NCI-H1105 treated with DMSO at 0.1 percent for 48 hours (cell line): ENCODE results near the gene DRC7.
"Not testable (repeated sequence)": the region's sequence is repeated elsewhere in the genome, so short reads cannot be mapped to it uniquely, and the experiment has no call there.

ENCODE experiments used
- DNase-seq: peaks from one replicate; lab custom pipeline; 2025; lab: John Stamatoyannopoulos, UW

Gene DRC7

GRCh38 chr16:57694231-57694724 lies 328 bp upstream of the DRC7 start:
- DNase-seq = no peak

GRCh38 chr16:57695680-57696069 lies 1.1 kb downstream of the DRC7 start:
- no peak for DNase-seq

DNA sequence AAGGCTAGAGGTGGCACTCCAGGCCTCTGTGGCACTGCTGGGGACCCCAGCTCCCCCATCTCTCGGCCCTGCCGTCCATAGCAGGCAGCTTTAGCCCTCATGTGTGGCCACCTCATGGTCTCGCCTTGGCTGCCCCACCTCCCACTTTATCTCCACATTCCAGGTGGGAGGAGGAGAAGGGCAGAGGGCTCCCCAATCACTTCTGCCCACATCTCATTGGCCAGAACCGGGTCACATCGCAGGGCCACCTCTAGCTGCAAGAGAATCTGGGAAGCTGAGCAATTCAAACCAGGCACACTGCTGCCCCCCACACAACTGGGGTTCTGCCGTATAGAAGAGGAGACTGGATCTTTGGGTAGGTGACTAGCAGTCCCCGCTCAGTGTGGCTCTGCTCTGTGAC lies 1.6 kb downstream of the DRC7 start:
- no peak for DNase-seq

GRCh38 chr16:57697896-57698537 lies 3.4 kb downstream of the DRC7 start:
- no peak for DNase-seq

- DNase-seq = no peak
Measured at GRCh38 chr16:57698812-57699405, 4.3 kb downstream of the DRC7 start.

GRCh38 chr16:57699481-57699880 lies 4.9 kb downstream of the DRC7 start:
- DNase-seq = no peak

GRCh38 chr16:57699899-57700298 lies 5.3 kb downstream of the DRC7 start:
- no peak for DNase-seq

GRCh38 chr16:57700781-57701551 lies 6.4 kb downstream of the DRC7 start:
- DNase-seq = no peak

GRCh38 chr16:57701759-57702371 lies 7.3 kb downstream of the DRC7 start:
- DNase-seq = no peak

- DNase-seq = no peak
Measured at GRCh38 chr16:57703416-57704010, 8.9 kb downstream of the DRC7 start.

- no peak for DNase-seq
Measured at GRCh38 chr16:57704011-57704904, 9.7 kb downstream of the DRC7 start.

- DNase-seq = no peak
Measured at GRCh38 chr16:57704905-57705852, 10.6 kb downstream of the DRC7 start.

DNA sequence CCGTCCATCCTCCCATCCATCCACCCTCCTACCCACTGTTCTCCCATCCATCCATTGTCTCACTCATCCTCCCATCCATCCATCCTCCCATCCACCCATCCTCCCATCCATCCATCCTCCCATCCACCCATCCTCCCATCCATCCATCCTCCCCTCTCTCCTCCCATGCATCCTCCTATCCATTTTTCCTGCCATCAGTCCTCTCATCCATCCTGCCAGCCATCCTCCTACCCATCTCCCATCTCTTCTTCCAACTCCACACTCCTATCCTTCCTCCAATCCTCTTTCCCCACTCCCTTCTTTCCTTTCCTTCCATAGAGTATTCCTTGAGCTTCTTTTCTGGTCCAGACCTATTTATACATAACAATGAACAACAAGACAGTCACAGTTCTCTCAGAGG lies 12.1 kb downstream of the DRC7 start:
- no peak for DNase-seq

DNA sequence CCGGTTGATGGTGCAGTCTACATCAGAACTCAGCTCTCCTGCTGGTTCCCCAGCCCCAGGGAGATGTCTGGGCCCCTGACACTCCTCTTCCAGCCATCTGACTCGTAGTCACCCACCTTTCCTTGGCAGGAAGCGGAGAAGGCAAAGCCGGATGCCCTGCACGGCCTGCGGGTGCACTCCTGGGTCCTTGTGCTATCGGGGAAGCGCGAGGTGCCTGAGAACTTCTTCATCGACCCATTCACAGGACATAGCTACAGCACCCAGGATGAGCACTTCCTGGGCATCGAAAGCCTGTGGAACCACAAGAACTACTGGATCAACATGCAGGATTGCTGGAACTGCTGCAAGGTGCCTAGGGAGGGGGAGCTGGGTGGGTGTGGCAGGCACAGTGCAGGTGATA lies 12.7 kb downstream of the DRC7 start:
- DNase-seq = no peak

GRCh38 chr16:57708168-57708567 lies 13.6 kb downstream of the DRC7 start:
- no peak for DNase-seq

DNA sequence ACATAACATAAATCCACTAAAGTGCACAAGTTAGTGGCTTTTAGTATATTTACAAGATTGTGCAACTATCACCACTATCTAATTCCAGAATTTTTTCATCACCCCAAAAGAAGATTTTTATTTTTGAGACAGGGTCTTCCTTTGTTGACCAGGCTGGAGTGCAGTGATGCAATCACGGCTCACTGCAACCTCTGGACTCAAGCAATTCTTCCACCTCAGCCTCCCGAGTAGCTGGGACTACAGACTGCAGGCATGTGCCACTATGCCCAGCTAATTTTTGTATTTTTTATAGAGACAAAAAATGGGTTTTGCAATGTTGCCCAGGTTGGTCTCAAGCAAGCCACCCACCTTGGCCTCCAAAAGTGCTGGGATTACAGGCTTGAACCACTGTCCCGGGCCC lies 15.1 kb downstream of the DRC7 start:
- no peak for DNase-seq

DNA sequence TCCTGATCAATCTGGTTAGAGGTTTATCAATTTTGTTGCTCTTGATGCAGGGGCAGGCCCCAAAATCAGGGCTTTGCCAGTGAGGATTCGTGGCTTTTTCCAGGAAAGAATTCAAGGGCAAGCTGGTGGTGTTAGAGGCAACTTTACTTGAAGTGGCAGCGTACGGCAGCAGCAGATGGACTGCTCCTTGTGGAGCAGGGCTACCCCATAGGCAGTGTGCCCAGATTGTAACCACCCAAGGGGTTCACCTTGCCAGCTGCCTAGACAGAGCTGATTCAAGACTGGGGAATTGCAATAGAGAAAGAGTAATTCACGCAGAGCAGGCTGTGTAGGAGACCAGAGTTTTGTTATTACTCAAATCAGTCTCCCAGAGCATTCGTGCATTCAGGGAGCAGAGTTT lies 16.7 kb downstream of the DRC7 start:
- DNase-seq = no peak

GRCh38 chr16:57711993-57712392 lies 17.4 kb downstream of the DRC7 start:
- no peak for DNase-seq

DNA sequence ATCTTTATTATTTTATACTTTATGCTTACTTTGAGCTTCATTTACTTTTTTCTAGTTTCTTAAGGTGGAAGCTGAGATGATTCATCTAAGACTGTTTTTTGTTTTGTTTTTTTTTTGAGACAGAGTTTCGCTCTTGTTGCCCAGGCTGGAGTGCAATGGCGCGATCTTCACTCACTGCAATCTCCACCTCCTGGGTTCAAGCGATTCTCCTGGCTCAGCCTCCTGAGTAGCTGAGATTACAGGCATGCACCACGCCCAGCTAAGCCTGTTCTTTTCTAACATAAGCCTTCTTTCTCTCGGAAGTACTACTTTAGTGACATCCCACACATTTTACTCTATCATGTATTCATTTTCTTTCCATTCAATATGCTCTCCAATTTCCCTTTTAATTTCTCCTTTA lies 18.0 kb downstream of the DRC7 start:
- DNase-seq = not testable (repeated sequence)

DNA sequence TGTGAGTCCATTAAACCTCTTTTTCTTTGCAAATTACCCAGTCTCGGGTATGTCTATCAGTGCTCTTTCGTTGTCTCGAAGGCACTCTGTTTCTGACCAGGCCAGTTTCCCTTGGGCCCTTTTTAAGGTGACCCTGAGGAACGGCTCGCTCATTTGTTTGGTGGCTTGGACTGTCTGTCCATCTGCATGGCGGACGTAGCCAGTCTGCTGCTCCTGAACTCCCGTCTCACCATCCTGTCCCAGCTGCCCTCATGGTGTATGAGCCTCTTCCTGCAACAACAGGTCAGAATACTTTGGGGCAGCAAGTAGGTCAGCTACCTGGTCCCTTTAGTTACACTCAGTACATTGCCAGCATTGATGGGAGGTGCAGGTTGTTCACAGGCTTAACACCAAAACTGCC lies 19.0 kb downstream of the DRC7 start:
- DNase-seq = no peak
